ENCODE measurements around the gene TRPV4.

Gene TRPV4

GRCh38 chr12:109808876-109809646 is 24.1 kb downstream of the TRPV4 start:
- no peak for DNase-seq (ENCODE audit: low read depth in 2 of 3, low spot score in 1 of 3)

GRCh38 chr12:109807954-109808643 is 25.1 kb downstream of the TRPV4 start:
- no peak for DNase-seq (ENCODE audit: low read depth in 2 of 3, low spot score in 1 of 3)

- DNase-seq (ENCODE audit: low read depth in 2 of 3, low spot score in 1 of 3) = peak; percentile 38 to 59 (median 49)
Observed at GRCh38 chr12:109804820-109805761, 28.1 kb downstream of the TRPV4 start.

- DNase-seq (ENCODE audit: low read depth in 2 of 3, low spot score in 1 of 3) = no peak
Observed at GRCh38 chr12:109803678-109804077, 29.5 kb downstream of the TRPV4 start.

GRCh38 chr12:109802828-109803227 is 30.4 kb downstream of the TRPV4 start:
- no peak for DNase-seq (ENCODE audit: low read depth in 2 of 3, low spot score in 1 of 3)

GRCh38 chr12:109800536-109800935 is 32.7 kb downstream of the TRPV4 start:
- DNase-seq (ENCODE audit: low read depth in 2 of 3, low spot score in 1 of 3) = no peak

- DNase-seq (ENCODE audit: low read depth in 2 of 3, low spot score in 1 of 3) = no peak
Observed at GRCh38 chr12:109798691-109799090, 34.5 kb downstream of the TRPV4 start.

GRCh38 chr12:109797905-109798669 is 35.1 kb downstream of the TRPV4 start:
- no peak for DNase-seq (ENCODE audit: low read depth in 2 of 3, low spot score in 1 of 3)

- DNase-seq (ENCODE audit: low read depth in 2 of 3, low spot score in 1 of 3) = no peak
Observed at GRCh38 chr12:109796057-109796456, 37.1 kb downstream of the TRPV4 start.

- no peak for DNase-seq (ENCODE audit: low read depth in 2 of 3, low spot score in 1 of 3)
Observed at GRCh38 chr12:109795023-109795422, 38.2 kb downstream of the TRPV4 start.

- no peak for DNase-seq (ENCODE audit: low read depth in 2 of 3, low spot score in 1 of 3)
Observed at GRCh38 chr12:109793826-109794501, 39.2 kb downstream of the TRPV4 start.

GRCh38 chr12:109793411-109793810 is 39.8 kb downstream of the TRPV4 start:
- no peak for DNase-seq (ENCODE audit: low read depth in 2 of 3, low spot score in 1 of 3)

GRCh38 chr12:109792992-109793391 is 40.2 kb downstream of the TRPV4 start:
- DNase-seq (ENCODE audit: low read depth in 2 of 3, low spot score in 1 of 3) = no peak

- DNase-seq (ENCODE audit: low read depth in 2 of 3, low spot score in 1 of 3) = no peak
Observed at GRCh38 chr12:109789526-109790048, 43.6 kb downstream of the TRPV4 start.

GRCh38 chr12:109786799-109787198 is 46.4 kb downstream of the TRPV4 start:
- DNase-seq (ENCODE audit: low read depth in 2 of 3, low spot score in 1 of 3) = no peak

GRCh38 chr12:109785854-109786253 is 47.3 kb downstream of the TRPV4 start:
- DNase-seq (ENCODE audit: low read depth in 2 of 3, low spot score in 1 of 3) = no peak

GRCh38 chr12:109783965-109784244 is 49.3 kb downstream of the TRPV4 start:
- no peak for DNase-seq (ENCODE audit: low read depth in 2 of 3, low spot score in 1 of 3)

- no peak for DNase-seq (ENCODE audit: low read depth in 2 of 3, low spot score in 1 of 3)
Observed at GRCh38 chr12:109783135-109783964, 49.8 kb downstream of the TRPV4 start.

- no peak for DNase-seq (ENCODE audit: low read depth in 2 of 3, low spot score in 1 of 3)
Observed at GRCh38 chr12:109782326-109782703, 50.9 kb downstream of the TRPV4 start.
